ENCODE measurements around the gene BCLAF1. TPM values are rescaled to one million over a fixed set of nuclear protein-coding genes. Genes with fewer than 3 reads are reported as not detected.

The BCLAF1 gene
- total RNA-seq, 1 donor from 2014 or later: 177 TPM

- intact Hi-C loops (cut with micrococcal nuclease): no loop called here
These were observed 79.1 kb downstream of the BCLAF1 start for GRCh38 chr6:136210398-136211165.

GRCh38 chr6:136209496-136209895 is 80.2 kb downstream of the BCLAF1 start:
- intact Hi-C loops (cut with micrococcal nuclease): no loop called here

GRCh38 chr6:136208783-136209182 is 80.9 kb downstream of the BCLAF1 start:
- intact Hi-C loops (cut with micrococcal nuclease): no loop called here

Other genes with a start within 250 kb of the BCLAF1 start
- gene MTFR2, start 39.5 kb downstream of the BCLAF1 start, total RNA-seq: 14.5 and 17.9 TPM in 2 replicates

Measured in T-helper 1 cell treated with Interleukin-12 subunit alpha and Interleukin-12 subunit beta and Interleukin-4 antibody, amounts not matched to agents 30 ng/mL and 1 ng/mL, for 36 hours (primary cell).